GM18502 (cell line): Measurements from ENCODE around the gene C11orf68.
"Not testable (repeated sequence)": the region's sequence is repeated elsewhere in the genome, so short reads cannot be mapped to it uniquely, and the experiment has no call there.

Source experiments
- ATAC-seq: cut with Tn5 transposase; IDR thresholded peaks from one replicate; pipeline ENCODE4 v1.9.1; 2021; ENCODE audit warnings: mild to moderate bottlenecking; ENCODE audit not compliant: unreplicated experiment, poor library complexity

Gene C11orf68

DNA sequence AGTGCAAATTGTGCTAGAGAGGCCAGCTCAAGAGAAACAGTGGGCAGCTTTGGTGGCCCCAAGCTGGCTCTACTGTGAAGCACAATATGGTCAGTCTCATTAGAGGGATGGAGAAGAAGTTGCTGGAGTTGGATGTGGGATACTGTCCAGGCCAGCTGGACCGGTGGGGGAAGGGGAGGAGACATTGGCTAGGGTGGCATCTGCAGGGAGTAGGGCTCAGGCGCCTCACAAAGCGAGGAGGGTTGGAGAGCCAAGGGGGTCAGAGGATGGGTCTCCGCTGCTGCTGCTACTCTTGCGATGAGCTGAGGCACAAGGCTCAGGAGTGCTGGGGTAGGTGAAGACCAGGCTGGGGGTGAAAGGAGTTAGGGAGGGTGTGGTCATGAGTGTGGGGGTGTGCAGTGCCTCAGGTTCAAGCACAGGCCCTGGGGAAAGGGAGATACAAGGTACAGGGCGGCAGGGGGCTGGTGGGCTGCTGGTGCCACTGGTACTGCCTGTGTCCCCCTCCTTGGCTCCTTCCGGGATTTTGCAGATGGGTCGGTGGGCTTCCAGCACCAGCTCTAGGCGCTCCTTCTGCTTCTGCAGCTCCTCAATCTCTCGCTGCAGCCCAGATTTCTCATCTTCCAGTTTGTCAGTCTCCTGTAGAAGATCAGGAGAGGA, 26.1 kb downstream of the C11orf68 start:
- no peak for ATAC-seq

DNA sequence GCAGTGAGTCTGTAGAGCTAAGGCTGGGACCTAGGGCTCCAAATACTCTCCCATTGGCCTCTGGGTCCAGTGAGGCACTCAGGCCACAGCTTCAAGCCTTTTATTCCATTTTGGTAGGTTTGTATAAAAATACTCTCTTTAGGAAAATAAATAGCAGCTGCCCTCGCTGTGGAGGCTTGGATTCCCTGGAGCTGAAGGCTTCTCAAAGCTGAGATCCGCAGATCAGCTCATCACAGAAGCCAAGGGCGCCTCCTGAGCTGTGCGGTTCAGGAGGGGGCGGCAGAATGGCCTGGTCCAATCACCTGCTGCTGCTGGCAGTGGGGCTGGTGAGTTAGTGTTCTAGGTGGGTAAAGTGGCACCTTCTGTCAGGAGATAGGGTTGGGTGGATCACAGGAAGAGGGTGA, 26.7 kb downstream of the C11orf68 start:
- ATAC-seq = not testable (repeated sequence)

DNA sequence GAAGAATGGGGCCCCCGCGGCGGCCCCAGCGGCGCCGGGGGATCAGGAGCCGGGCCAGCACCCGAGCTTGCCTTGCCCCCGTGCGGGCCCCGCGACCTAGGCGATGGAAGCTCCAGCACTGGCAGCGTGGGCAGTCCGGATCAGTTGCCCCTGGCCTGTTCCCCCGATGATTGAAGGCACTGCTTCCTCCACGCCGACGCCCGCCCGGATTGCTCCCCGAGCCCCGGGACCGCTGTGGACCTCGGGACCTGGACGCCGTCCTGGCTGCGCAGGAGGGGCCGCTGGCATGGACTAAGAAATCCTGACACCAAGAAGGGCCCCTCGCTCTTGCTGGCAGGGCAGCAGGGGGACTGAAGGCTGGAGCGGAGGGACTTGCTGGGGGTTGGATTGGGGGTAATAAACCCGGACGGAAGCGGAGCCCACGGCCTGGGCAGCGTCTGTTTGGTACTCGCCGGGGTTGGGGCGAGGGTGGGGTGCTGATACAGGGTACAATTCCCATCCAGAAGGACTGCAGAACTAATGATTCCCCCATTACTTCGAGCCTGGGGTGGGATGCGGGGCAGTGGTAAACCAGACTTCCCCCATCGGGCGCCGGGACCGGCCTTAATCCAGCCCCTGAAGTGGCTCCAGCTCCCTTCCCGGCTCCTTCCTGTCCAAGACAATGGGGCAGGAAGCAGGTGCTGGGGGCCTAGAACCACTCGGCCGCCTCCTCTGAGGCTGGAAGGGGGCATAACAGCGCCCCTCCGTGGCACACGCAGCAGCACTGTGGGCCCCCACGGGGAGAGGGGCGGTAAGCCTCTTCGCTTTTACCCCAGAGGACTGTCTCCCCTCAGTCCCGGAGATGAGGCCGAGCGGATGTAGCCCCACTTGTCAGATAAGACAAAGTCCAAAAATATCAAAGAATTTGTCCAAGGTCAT, 27.4 kb downstream of the C11orf68 start:
- ATAC-seq = no peak

DNA sequence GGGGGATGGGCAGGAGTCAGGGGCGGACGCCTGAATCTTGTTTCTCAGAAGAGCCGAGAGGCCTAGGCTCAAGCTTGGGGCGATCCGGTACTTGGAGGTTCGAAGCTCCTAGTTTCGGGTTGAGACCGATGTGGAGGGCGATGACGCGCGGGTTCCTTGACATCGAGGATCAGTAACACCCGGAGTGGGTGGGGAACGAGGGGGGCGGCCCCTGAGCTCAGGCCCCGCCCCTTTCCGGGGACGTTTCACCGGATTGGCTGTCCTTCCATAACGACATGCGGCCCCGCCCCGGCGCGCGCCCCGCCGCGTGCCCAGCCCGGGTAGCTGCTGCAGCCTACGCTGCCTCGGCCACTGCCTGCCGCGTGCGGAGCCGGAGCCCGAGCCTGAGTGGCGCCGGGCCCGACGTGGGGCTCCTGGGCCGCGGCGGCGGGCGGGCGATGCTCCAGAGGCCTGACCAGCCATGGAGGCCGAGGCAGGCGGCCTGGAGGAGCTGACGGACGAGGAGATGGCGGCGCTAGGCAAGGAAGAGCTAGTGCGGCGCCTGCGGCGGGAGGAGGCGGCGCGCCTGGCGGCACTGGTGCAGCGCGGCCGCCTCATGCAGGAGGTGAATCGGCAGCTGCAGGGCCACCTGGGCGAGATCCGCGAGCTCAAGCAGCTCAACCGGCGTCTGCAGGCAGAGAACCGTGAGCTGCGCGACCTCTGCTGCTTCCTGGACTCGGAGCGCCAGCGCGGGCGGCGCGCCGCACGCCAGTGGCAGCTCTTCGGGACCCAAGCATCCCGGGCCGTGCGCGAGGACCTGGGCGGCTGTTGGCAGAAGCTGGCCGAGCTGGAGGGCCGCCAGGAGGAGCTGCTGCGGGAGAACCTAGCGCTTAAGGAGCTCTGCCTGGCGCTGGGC, 28.3 kb downstream of the C11orf68 start, which contains the start of gene CCDC85B:
TSS of gene CCDC85B (plus strand) at position 350 of the 895 bp plus-strand sequence. CDS start at position 461, 111 bp downstream.
- peak; percentile 56 for ATAC-seq

DNA sequence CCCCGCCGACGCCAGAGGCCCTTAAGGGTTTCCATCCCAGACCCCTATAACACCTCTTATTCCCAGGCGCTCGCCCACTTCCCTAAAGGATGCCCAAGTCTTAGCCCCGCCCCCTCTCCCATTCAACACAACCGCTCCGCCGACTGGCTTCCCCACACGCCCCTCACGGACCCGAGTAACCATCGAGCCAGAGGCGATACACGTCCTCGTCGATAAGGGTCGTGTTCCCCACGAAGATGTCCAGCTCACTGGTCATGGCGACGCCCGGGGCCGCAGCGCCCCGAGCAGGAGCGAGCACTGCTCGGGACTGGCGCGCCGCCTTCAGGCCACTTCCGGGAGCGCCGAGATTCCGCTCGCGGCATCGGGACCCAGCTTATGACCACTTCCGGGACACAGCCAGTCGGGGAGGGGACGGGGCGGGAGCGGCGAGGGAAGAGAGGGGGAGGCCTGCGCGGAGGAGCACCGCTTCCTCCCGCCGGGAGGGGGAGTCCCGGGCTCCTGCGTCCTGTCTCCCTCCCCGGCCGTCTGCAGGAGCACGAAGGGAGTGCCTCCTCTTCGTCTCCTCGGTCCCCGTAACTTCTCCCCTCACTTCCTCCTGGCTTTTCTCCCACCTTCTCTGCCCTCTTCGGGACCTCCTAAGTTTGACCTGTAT, 30.6 kb downstream of the C11orf68 start, which contains the start of gene FIBP:
TSS of gene FIBP (minus strand) at position 309 of the 652 bp plus-strand sequence. CDS start at position 256, 53 bp downstream.
- peak; percentile 41 for ATAC-seq

DNA sequence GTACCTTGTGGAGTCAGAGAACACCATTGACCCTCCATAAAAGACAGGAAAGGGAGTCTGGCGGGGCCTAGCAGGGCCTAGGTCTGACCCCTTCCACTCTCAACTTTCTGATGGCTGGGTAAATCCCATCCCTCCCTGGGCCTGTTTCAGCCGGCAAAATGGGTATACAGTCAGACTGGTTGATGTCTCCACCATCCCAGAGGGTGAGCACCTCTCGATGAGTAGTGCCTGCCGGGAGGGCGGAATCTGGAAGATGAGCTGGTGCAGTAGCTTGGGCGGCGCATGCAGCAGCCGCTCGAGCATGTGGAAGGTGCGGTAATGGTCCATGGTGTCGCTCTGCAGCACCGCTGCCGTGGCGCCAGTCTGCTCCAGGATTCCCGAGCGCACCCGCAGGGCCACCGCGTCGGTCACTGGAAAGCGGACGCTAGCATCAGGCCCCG, 31.1 kb downstream of the C11orf68 start:
- peak; percentile 5 for ATAC-seq

DNA sequence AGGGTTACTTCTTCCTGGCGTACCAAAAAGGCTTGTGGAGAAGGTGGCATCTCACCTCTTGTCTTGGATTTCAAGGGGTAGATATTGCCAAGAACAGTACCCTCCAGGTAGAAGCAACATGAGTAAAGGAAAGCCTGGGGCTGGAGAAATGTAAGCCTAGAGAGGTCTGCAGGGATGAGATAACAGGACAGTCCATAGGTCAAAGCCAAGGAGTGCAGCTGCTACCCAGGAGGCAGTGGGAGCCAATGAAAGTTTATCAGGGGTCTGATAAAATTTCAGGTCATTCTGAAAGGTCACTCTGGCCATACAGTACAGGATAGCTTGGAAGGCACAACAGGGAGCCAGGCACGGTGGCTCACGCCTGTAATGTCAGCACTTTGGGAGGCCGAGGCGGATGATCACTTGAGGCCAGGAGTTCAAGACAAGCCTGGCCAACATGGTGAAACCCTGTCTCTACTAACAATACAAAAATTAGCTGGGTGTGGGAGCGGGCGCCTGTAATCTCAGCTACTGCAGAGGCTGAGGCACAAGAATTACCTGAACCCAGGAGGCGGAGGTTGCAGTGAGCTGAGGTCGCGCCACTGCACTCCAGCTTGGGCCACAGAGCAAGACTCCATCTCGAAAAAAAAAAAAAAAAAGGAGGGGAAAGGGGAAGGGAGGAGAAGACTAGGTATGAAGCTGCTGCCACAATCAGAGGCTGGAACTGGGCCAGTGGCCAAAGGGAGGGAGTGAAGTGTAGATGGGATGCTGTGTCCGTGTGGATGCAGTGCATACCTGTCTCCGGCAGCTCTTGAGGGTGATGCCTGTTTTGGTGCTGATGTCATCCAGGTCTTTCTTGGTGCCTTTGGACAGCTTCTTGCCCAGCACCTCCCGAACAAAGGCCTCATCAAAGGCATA, 31.8 kb downstream of the C11orf68 start:
- no peak for ATAC-seq

DNA sequence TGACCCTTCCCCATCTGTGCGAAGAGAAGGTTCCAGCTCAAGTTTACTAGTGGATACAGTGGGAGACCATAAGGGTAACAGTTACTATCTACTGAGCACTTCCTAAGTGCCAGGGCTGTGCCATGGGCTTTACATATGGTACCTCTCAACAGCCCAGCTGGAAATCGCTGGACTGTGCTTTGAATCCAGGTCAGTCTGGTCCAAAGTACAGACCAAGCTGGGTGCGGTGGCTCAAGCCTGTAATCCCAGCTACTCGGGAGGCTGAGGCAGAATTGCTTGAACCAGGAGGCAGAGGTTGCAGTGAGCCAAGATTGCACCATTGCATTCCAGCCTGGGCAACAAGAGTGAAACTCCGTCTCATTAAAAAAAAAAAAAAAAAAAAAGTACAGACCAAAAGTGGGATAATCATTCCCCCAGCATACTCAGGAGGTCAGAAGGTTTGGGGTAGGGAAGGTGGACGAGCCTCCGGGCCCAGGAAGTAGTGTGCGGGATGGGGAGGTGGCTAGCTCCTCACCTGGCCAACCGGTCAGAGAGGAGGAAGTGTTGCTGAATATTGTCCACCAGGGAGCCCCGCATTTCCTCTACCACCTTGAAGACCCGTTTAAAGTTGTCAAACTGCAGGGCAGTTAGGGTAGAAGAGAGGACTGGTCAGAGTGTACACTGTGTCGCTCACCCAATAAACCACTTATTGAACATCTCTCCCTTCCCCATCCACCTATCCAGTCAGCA, 32.9 kb downstream of the C11orf68 start:
- ATAC-seq = no peak

DNA sequence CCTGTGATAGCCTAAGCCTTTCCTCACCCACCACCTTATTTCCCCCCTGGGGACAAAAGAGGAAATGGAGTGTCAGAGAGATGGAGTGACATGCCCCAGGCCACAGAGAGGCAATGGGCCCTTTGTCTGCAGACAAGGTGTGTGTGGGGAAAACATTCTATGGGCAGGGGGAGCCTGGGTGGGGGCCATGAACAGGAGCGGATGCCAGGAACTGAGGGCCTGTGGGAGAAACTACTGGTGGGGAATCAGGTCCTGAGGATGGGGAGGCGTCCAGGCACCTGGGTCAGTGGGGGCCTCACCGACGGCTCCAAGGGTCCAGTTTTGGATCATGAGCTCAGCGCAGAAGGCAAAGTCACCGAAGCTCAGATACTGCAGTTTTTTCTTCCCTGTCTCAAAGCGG, 33.6 kb downstream of the C11orf68 start:
- no peak for ATAC-seq

DNA sequence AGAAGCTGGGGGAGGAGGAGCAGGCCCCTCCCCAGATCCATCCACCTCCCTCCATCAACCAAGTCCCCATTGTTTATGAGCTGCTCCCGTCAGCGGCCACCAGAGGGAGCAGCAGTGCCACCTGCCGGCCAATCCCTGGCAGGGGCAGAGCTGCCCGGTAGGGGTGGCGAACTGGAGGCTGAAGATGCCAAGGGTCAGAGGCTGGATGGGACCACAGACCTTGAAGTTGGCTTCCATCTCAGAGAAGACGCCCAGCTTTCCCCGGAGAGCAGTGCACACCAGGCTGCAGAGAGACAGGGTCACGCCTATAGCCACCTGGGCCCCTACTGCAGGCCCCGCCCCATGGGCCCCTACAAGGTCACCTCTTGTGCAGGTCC, 34.2 kb downstream of the C11orf68 start:
- no peak for ATAC-seq

DNA sequence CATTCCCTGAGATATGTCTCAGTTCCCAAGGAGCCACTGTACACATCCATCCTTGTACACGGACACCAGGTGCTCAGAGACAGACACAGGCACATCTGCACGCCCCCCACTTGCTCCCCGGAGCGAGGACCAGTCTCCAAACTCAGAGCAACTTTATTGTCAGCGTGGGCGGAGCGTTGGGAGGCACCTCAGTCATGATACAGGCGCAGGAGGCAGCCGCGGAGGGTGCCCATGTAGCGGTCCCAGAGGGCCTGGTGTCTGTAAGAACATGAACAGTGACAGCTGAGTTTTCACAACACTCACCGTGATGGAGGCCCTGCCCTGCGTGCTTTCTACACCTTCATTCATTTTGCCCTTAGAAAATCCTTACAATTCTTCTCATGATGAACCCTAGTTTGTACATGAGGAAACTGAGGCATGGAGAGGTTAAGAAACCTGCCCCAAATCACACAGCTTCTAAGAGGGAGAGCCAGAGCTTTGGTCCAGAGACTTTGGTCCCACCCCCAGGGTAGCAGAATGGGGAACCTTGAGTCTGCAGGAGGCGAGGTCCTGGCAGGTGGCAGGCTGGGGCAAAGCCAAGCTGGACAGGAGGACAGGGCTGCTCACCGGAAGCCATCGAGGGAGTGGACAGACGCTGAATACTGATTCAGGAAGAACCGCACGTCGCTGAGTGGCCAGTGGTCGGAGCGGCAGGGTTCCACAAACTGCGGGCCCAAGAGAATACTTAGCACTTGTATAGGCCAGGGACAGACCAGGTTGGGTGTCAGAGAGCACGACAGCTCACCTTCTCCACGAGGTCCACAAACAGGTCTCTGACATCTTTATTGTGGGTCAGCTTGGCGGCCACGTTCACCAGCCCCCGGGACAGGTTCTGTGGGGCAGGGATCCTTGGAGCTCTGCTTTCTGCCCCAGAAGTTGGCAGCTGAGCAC, 34.8 kb downstream of the C11orf68 start:
- no peak for ATAC-seq

DNA sequence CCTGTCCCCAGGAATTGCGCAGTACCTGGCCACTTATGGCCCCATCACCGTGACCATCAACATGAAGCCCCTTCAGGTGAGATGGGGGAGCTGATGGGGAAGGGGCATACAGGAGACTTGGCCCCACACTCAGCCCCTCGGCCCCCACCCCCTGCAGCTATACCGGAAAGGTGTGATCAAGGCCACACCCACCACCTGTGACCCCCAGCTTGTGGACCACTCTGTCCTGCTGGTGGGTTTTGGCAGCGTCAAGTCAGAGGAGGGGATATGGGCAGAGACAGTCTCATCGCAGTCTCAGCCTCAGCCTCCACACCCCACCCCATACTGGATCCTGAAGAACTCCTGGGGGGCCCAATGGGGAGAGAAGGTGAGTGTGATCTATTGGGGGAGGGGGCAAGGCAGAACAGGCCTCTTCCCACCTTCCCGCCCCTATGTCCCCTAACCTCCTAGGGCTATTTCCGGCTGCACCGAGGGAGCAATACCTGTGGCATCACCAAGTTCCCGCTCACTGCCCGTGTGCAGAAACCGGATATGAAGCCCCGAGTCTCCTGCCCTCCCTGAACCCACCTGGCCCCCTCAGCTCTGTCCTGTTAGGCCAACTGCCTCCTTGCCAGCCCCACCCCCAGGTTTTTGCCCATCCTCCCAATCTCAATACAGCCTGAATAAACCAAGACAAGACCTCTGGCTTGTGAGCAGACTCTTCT, 35.7 kb downstream of the C11orf68 start:
- ATAC-seq = no peak

DNA sequence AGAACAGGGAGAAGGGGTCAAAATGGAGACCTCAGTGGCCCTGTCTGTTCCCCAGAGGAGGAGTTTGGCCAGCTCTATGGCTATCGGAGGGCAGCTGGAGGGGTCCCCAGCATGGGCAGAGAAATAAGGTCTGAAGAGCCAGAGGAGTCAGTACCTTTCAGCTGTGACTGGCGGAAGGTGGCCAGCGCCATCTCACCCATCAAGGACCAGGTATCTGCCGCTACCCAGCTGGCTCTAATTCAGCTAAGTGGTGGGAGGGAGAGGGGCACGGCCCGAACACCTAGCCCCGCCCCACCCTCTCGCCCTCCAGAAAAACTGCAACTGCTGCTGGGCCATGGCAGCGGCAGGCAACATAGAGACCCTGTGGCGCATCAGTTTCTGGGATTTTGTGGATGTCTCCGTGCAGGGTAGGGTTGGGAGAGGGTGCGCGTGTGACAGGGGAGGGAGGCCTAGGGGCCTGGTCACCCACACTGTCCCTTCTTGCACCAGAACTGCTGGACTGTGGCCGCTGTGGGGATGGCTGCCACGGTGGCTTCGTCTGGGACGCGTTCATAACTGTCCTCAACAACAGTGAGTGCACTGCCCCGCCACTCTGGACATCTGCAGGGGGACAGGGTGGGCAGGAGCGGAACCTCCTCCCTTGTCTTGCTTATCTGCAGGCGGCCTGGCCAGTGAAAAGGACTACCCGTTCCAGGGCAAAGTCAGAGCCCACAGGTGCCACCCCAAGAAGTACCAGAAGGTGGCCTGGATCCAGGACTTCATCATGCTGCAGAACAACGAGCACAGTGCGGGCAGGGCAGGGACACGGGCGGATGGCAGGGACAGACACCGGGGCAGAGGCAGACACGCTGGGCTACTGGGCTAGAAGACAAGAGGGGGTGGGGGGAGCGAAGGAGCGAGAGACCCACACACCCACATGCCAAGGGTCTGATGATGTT, 36.5 kb downstream of the C11orf68 start:
- no peak for ATAC-seq

DNA sequence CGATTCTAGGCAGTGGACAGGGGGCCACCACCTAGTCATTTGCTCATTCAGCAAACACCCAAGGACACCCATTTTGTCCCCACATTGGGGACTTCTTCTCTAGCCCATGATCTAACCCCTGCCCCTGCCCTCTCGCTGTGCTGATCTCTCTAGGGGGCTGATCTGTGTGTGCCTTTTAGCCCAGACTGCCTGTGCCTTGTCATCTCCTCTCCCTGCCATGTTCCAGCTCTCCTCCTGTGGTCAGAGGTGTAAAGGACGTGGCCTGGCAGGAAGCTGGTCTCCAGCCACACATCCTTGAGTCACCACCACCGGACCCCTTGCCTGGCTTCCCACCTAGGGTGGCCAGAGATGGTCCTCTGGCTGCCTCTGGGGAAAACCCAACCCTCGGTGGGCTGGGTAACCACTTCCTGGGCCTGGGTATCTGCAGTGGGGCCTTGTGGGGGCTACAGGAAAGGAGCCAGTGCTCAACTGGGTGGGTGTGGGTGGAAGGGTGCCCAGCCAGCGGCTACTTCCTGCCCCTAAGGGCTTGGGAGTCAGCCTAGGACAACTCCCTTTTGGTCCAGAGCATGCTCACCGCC, 37.9 kb downstream of the C11orf68 start:
- no peak for ATAC-seq

DNA sequence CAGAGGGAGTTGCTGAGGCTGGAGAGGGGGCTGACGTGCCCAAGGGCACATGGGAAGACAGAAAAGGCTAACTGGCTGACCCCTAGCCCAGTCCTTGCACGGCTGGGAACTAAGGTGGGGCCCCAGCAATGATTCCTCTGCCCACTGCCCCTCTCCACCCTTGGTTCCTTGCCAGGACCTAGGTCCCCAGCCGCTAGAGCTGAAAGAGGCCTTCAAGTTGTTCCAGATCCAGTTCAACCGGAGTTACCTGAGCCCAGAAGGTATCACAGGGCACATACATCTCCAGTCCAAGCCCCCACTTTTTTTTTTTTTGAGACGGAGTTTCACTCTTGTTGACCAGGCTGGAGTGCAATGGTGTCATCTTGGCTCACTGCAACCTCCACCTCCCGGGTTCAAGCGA, 38.8 kb downstream of the C11orf68 start:
- ATAC-seq = no peak
